Esophagus squamous epithelium (tissue), 4 donors: Measurements from ENCODE around the gene PLCXD3.

ENCODE experiments used
- CTCF ChIP-seq, 6 experiments: fragments of 450-650 bp in 4 of 6; fragments of 200-600 bp in 2 of 6; sonication (generic) in 2 of 6; IDR thresholded peaks; one replicate each; pipeline ENCODE4 v1.5.1; 2016 to 2019; ENCODE audit warnings: antibody characterized with exemption in 6 of 6, mild to moderate bottlenecking in 4 of 6, moderate library complexity in 4 of 6
- POLR2A ChIP-seq, 4 donors: fragments of 450-650 bp; IDR thresholded peaks; one replicate each; pipeline ENCODE4 v1.6.1; 2017; ENCODE audit warnings: antibody characterized with exemption in 4 of 4, mild to moderate bottlenecking in 4 of 4, moderate library complexity in 3 of 4

GRCh38 chr5:41459557-41459956 is 50.8 kb downstream of the PLCXD3 start:
- TF ChIP-seq CTCF (IDR thresholded peaks at IDR 0.05) (no peak), POLR2A (IDR thresholded peaks at IDR 0.05) (no peak)
